Measurements from ENCODE around the gene AKAP6. TPM values are rescaled to one million over a fixed set of nuclear protein-coding genes. Genes with fewer than 3 reads are reported as not detected.

The AKAP6 gene
- total and polyA plus RNA-seq, 9 donors, result 25.4 to 87.1 (median 59.6) TPM

GRCh38 chr14:32542507-32542906 is 213.4 kb downstream of the AKAP6 start:
- Histone ChIP-seq H3K36me3 (ENCODE audit: control insufficient read depth, insufficient read depth, low read length) (peaks cover 10% of the 10 kb centered on the region), H3K4me3 (ENCODE audit: low read length) (no peak overlapping the region), H3K9me3 (replicated peaks; ENCODE audit: control insufficient read depth, low read depth, low read length) (no peaks in the 10 kb centered on the region), H3K27me3 (ENCODE audit: control insufficient read depth, insufficient read depth, low read length) (no peaks in the 10 kb centered on the region), H3K27ac (ENCODE audit: low read length) (no peak overlapping the region), H3K4me1 (ENCODE audit: control insufficient read depth, insufficient read depth, low read length) (peaks cover 3% of the 10 kb centered on the region)
- no peak for DNase-seq
- no CpG with 5 or more reads among the region's 3 CpGs for WGBS (ENCODE audit: insufficient coverage)

GRCh38 chr14:32545095-32545494 is 216.0 kb downstream of the AKAP6 start:
- 100% methylated on average over 3 of the region's 4 CpGs for WGBS (ENCODE audit: insufficient coverage)

GRCh38 chr14:32545506-32546210 is 216.6 kb downstream of the AKAP6 start:
- Histone ChIP-seq H3K36me3 (ENCODE audit: control insufficient read depth, insufficient read depth, low read length) (peaks cover 13% of the 10 kb centered on the region), H3K27me3 (ENCODE audit: control insufficient read depth, insufficient read depth, low read length) (no peaks in the 10 kb centered on the region), H3K27ac (ENCODE audit: low read length) (no peak overlapping the region), H3K4me1 (ENCODE audit: control insufficient read depth, insufficient read depth, low read length) (peaks cover 3% of the 10 kb centered on the region), H3K9me3 (replicated peaks; ENCODE audit: control insufficient read depth, low read depth, low read length) (no peaks in the 10 kb centered on the region), H3K4me3 (ENCODE audit: low read length) (no peak overlapping the region)
- no peak for DNase-seq
- WGBS (ENCODE audit: insufficient coverage), result 60% methylated on average over 3 of the region's 10 CpGs

More at GRCh38 chr14:32545095-32545494, 216.0 kb downstream of the AKAP6 start:
- H3K9me3 ChIP-seq (replicated peaks; ENCODE audit: control insufficient read depth, low read depth, low read length), result no peaks in the 10 kb centered on the region
- no peak overlapping the region for H3K4me3 ChIP-seq (ENCODE audit: low read length)
- no peak overlapping the region for H3K27ac ChIP-seq (ENCODE audit: low read length)
- peaks cover 3% of the 10 kb centered on the region for H3K4me1 ChIP-seq (ENCODE audit: control insufficient read depth, insufficient read depth, low read length)
- peaks cover 13% of the 10 kb centered on the region for H3K36me3 ChIP-seq (ENCODE audit: control insufficient read depth, insufficient read depth, low read length)
- no peaks in the 10 kb centered on the region for H3K27me3 ChIP-seq (ENCODE audit: control insufficient read depth, insufficient read depth, low read length)
- DNase-seq, result no peak

- Histone ChIP-seq H3K27ac (ENCODE audit: low read length) (no peak overlapping the region), H3K36me3 (ENCODE audit: control insufficient read depth, insufficient read depth, low read length) (peaks cover 13% of the 10 kb centered on the region), H3K4me3 (ENCODE audit: low read length) (no peak overlapping the region), H3K4me1 (ENCODE audit: control insufficient read depth, insufficient read depth, low read length) (peaks cover 5% of the 10 kb centered on the region), H3K27me3 (ENCODE audit: control insufficient read depth, insufficient read depth, low read length) (no peaks in the 10 kb centered on the region), H3K9me3 (replicated peaks; ENCODE audit: control insufficient read depth, low read depth, low read length) (no peaks in the 10 kb centered on the region)
- WGBS (ENCODE audit: insufficient coverage), result no CpG with 5 or more reads among the region's 2 CpGs
- DNase-seq, result no peak
Measured at GRCh38 chr14:32546246-32546645, 217.1 kb downstream of the AKAP6 start.

- peaks cover 2% of the 10 kb centered on the region for H3K4me1 ChIP-seq (ENCODE audit: control insufficient read depth, insufficient read depth, low read length)
- H3K9me3 ChIP-seq (replicated peaks; ENCODE audit: control insufficient read depth, low read depth, low read length), result no peaks in the 10 kb centered on the region
- no peaks in the 10 kb centered on the region for H3K27me3 ChIP-seq (ENCODE audit: control insufficient read depth, insufficient read depth, low read length)
- H3K27ac ChIP-seq (ENCODE audit: low read length), result no peak overlapping the region
- peaks cover 8% of the 10 kb centered on the region for H3K36me3 ChIP-seq (ENCODE audit: control insufficient read depth, insufficient read depth, low read length)
- no peak for DNase-seq
- H3K4me3 ChIP-seq (ENCODE audit: low read length), result no peak overlapping the region
Measured at GRCh38 chr14:32552766-32553165, 223.7 kb downstream of the AKAP6 start.

GRCh38 chr14:32559048-32559447 is 229.9 kb downstream of the AKAP6 start:
- WGBS (ENCODE audit: insufficient coverage), result 80% methylated on average over 1 of the region's 1 CpG
- DNase-seq, result no peak
- H3K4me3 ChIP-seq (ENCODE audit: low read length), result no peak overlapping the region
- no peaks in the 10 kb centered on the region for H3K4me1 ChIP-seq (ENCODE audit: control insufficient read depth, insufficient read depth, low read length)
- H3K27ac ChIP-seq (ENCODE audit: low read length), result no peak overlapping the region
- H3K9me3 ChIP-seq (replicated peaks; ENCODE audit: control insufficient read depth, low read depth, low read length), result no peaks in the 10 kb centered on the region
- H3K36me3 ChIP-seq (ENCODE audit: control insufficient read depth, insufficient read depth, low read length), result peaks cover 4% of the 10 kb centered on the region
- H3K27me3 ChIP-seq (ENCODE audit: control insufficient read depth, insufficient read depth, low read length), result no peaks in the 10 kb centered on the region

- Histone ChIP-seq H3K36me3 (ENCODE audit: control insufficient read depth, insufficient read depth, low read length) (peaks cover 3% of the 10 kb centered on the region), H3K27ac (ENCODE audit: low read length) (no peak overlapping the region), H3K4me1 (ENCODE audit: control insufficient read depth, insufficient read depth, low read length) (no peaks in the 10 kb centered on the region), H3K4me3 (ENCODE audit: low read length) (no peak overlapping the region), H3K9me3 (replicated peaks; ENCODE audit: control insufficient read depth, low read depth, low read length) (no peaks in the 10 kb centered on the region), H3K27me3 (ENCODE audit: control insufficient read depth, insufficient read depth, low read length) (no peaks in the 10 kb centered on the region)
- DNase-seq, result no peak
- no CpG with 5 or more reads among the region's 1 CpG for WGBS (ENCODE audit: insufficient coverage)
Measured at GRCh38 chr14:32559590-32559989, 230.5 kb downstream of the AKAP6 start.

- Histone ChIP-seq H3K36me3 (ENCODE audit: control insufficient read depth, insufficient read depth, low read length) (no peaks in the 10 kb centered on the region), H3K4me1 (ENCODE audit: control insufficient read depth, insufficient read depth, low read length) (peaks cover 3% of the 10 kb centered on the region), H3K27me3 (ENCODE audit: control insufficient read depth, insufficient read depth, low read length) (no peaks in the 10 kb centered on the region), H3K4me3 (ENCODE audit: low read length) (no peak overlapping the region), H3K27ac (ENCODE audit: low read length) (no peak overlapping the region), H3K9me3 (replicated peaks; ENCODE audit: control insufficient read depth, low read depth, low read length) (no peaks in the 10 kb centered on the region)
- 17% methylated on average over 2 of the region's 9 CpGs for whole genome bisulfite sequencing (ENCODE audit: insufficient coverage)
- peak; percentile 85 for DNase-seq
Measured at GRCh38 chr14:32560209-32560857, 231.2 kb downstream of the AKAP6 start.

GRCh38 chr14:32561520-32561919 is 232.4 kb downstream of the AKAP6 start:
- Histone ChIP-seq H3K27ac (ENCODE audit: low read length) (no peak overlapping the region), H3K4me1 (ENCODE audit: control insufficient read depth, insufficient read depth, low read length) (peaks cover 4% of the 10 kb centered on the region), H3K9me3 (replicated peaks; ENCODE audit: control insufficient read depth, low read depth, low read length) (no peaks in the 10 kb centered on the region), H3K36me3 (ENCODE audit: control insufficient read depth, insufficient read depth, low read length) (no peaks in the 10 kb centered on the region), H3K4me3 (ENCODE audit: low read length) (no peak overlapping the region), H3K27me3 (ENCODE audit: control insufficient read depth, insufficient read depth, low read length) (no peaks in the 10 kb centered on the region)
- DNase-seq, result no peak
- 17% methylated on average over 1 of the region's 1 CpG for WGBS (ENCODE audit: insufficient coverage)

GRCh38 chr14:32564596-32564995 is 235.5 kb downstream of the AKAP6 start:
- Histone ChIP-seq H3K27me3 (ENCODE audit: control insufficient read depth, insufficient read depth, low read length) (no peaks in the 10 kb centered on the region), H3K4me3 (ENCODE audit: low read length) (no peak overlapping the region), H3K9me3 (replicated peaks; ENCODE audit: control insufficient read depth, low read depth, low read length) (no peaks in the 10 kb centered on the region), H3K4me1 (ENCODE audit: control insufficient read depth, insufficient read depth, low read length) (peaks cover 4% of the 10 kb centered on the region), H3K27ac (ENCODE audit: low read length) (peak overlapping the region; percentile 31), H3K36me3 (ENCODE audit: control insufficient read depth, insufficient read depth, low read length) (no peaks in the 10 kb centered on the region)
- DNase-seq, result peak; percentile 72

Measured in muscle of leg (tissue), 11 donors.